Glutamatergic neuron (in vitro differentiated cells): ENCODE data around the gene SGCE. TPM values are rescaled to one million over a fixed set of nuclear protein-coding genes. Genes with fewer than 3 reads are reported as not detected.

Source experiments
- DNase-seq: peaks from one replicate; pipeline ENCODE4 v3.0.0; 2022
- H3K27ac Mint-ChIP-seq: one replicate; pipeline ENCODE4 v1.8.0; 2020; ENCODE audit warnings: mild to moderate bottlenecking, mixed read lengths, inconsistent platforms; ENCODE audit not compliant: unreplicated experiment
- H3K27me3 Mint-ChIP-seq: one replicate; pipeline ENCODE4 v1.8.0; 2020; ENCODE audit warnings: mild to moderate bottlenecking, moderate library complexity, mixed read lengths, inconsistent platforms; ENCODE audit not compliant: unreplicated experiment
- H3K36me3 Mint-ChIP-seq: one replicate; pipeline ENCODE4 v1.8.0; 2020; ENCODE audit warnings: mild to moderate bottlenecking, mixed read lengths, inconsistent platforms; ENCODE audit not compliant: unreplicated experiment
- H3K4me1 Mint-ChIP-seq: one replicate; pipeline ENCODE4 v1.8.0; 2020; ENCODE audit warnings: mild to moderate bottlenecking, low read depth, mixed read lengths, inconsistent platforms; ENCODE audit not compliant: unreplicated experiment
- H3K4me3 Mint-ChIP-seq: one replicate; pipeline ENCODE4 v1.8.0; 2020; ENCODE audit warnings: mild to moderate bottlenecking, mixed read lengths, inconsistent platforms; ENCODE audit not compliant: unreplicated experiment
- H3K9me3 Mint-ChIP-seq: one replicate; pipeline ENCODE4 v1.8.0; 2020; ENCODE audit warnings: mild to moderate bottlenecking, moderate library complexity, mixed read lengths, inconsistent platforms; ENCODE audit not compliant: unreplicated experiment
- total RNA-seq: library from RNA; stranded (reverse); fragmentation: NEBNext Ultra II Directional; extraction: Animal tissue kit (Norgen Biotek cat#: 25700); gene quantifications from one replicate; pipeline ENCODE4 v1.2.1, GENCODE V29; 2021; ENCODE audit not compliant: unreplicated experiment
- TF ChIP-seq, protein P1 (sequence below): fragments of 200-600 bp; sonication (generic); IDR thresholded peaks from one replicate; pipeline ENCODE4 v1.5.0; 2021; ENCODE audit not compliant: partially characterized antibody, unreplicated experiment

Gene SGCE
- total RNA-seq, 1 donor from 2014 or later, result 64.4 TPM

- H3K27me3 Mint-ChIP-seq, result no peaks in the 10 kb centered on the region
- no peaks in the 10 kb centered on the region for H3K36me3 Mint-ChIP-seq
- H3K4me3 Mint-ChIP-seq, result no peak overlapping the region
- H3K27ac Mint-ChIP-seq, result peak overlapping the region; percentile 77
- TF ChIP-seq, protein P1, sequence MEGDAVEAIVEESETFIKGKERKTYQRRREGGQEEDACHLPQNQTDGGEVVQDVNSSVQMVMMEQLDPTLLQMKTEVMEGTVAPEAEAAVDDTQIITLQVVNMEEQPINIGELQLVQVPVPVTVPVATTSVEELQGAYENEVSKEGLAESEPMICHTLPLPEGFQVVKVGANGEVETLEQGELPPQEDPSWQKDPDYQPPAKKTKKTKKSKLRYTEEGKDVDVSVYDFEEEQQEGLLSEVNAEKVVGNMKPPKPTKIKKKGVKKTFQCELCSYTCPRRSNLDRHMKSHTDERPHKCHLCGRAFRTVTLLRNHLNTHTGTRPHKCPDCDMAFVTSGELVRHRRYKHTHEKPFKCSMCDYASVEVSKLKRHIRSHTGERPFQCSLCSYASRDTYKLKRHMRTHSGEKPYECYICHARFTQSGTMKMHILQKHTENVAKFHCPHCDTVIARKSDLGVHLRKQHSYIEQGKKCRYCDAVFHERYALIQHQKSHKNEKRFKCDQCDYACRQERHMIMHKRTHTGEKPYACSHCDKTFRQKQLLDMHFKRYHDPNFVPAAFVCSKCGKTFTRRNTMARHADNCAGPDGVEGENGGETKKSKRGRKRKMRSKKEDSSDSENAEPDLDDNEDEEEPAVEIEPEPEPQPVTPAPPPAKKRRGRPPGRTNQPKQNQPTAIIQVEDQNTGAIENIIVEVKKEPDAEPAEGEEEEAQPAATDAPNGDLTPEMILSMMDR, result no peak
- H3K4me1 Mint-ChIP-seq, result peaks cover 24% of the 10 kb centered on the region
- H3K9me3 Mint-ChIP-seq, result peaks cover 4% of the 10 kb centered on the region
- no peak for DNase-seq
Measured at GRCh38 chr7:94623820-94624219, 32.1 kb downstream of the SGCE start.

- Mint-ChIP-seq H3K27ac (peak overlapping the region; percentile 95), H3K9me3 (peaks cover 4% of the 10 kb centered on the region), H3K27me3 (no peaks in the 10 kb centered on the region), H3K36me3 (no peaks in the 10 kb centered on the region), H3K4me3 (no peak overlapping the region), H3K4me1 (peaks cover 29% of the 10 kb centered on the region)
- no peak for DNase-seq
- TF ChIP-seq, protein P1, result no peak
Measured at GRCh38 chr7:94621120-94621519, 34.8 kb downstream of the SGCE start.

GRCh38 chr7:94620703-94621118 is 35.2 kb downstream of the SGCE start:
- peak; percentile 71 for DNase-seq
- Mint-ChIP-seq H3K4me3 (peak overlapping the region; percentile 73), H3K27me3 (no peaks in the 10 kb centered on the region), H3K4me1 (peaks cover 29% of the 10 kb centered on the region), H3K27ac (peak overlapping the region; percentile 95), H3K36me3 (no peaks in the 10 kb centered on the region), H3K9me3 (peaks cover 4% of the 10 kb centered on the region)
- TF ChIP-seq, protein P1, result no peak

- no peak for DNase-seq
- peaks cover 24% of the 10 kb centered on the region for H3K4me1 Mint-ChIP-seq
- TF ChIP-seq, protein P1, result no peak
- H3K27ac Mint-ChIP-seq, result no peak overlapping the region
- H3K27me3 Mint-ChIP-seq, result no peaks in the 10 kb centered on the region
- H3K4me3 Mint-ChIP-seq, result no peak overlapping the region
- no peaks in the 10 kb centered on the region for H3K36me3 Mint-ChIP-seq
- H3K9me3 Mint-ChIP-seq, result peaks cover 4% of the 10 kb centered on the region
Measured at GRCh38 chr7:94618126-94618525, 37.8 kb downstream of the SGCE start.

DNA sequence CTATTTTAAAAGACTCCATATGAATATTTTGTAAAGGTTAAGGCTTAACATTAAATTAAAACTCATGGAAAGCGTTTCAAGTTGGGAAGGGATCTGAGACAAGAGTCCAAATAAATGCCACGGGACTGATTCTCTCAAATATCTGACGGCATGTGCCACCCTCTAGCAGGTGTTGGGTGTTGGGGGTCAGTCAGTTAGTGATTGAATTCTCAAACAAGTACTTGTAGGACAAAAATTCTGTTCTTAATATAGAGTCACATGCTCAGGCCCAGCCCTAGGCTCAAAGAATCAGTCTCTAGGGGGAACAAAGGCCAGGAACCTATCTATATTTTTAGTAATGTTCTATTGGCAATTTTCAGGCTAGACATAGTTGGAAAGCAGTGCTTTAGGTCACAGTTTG is 39.1 kb downstream of the SGCE start:
- H3K27ac Mint-ChIP-seq, result no peak overlapping the region
- H3K36me3 Mint-ChIP-seq, result no peaks in the 10 kb centered on the region

More for the DNA sequence above, 39.1 kb downstream of the SGCE start:
- DNase-seq, result no peak
- Mint-ChIP-seq H3K27me3 (no peaks in the 10 kb centered on the region), H3K4me1 (peaks cover 22% of the 10 kb centered on the region), H3K9me3 (peaks cover 4% of the 10 kb centered on the region), H3K4me3 (no peak overlapping the region)
- TF ChIP-seq, protein P1, result no peak
